Activated naive CD4-positive, alpha-beta T cell treated with anti-CD3 and anti-CD28 coated beads for 36 hours (primary cell): ENCODE data around the gene SRP72. TPM values are rescaled to one million over a fixed set of nuclear protein-coding genes. Genes with fewer than 3 reads are reported as not detected.
"Not testable (repeated sequence)": the region's sequence is repeated elsewhere in the genome, so short reads cannot be mapped to it uniquely, and the experiment has no call there.

ENCODE experiments used
- CTCF ChIA-PET: fragments of 350-600 bp; sonication (Branson Sonifier 250); formaldehyde crosslinking; loops from one replicate; lab custom pipeline; 2021; ENCODE audit warnings: antibody characterized with exemption; lab: Charles Lee
- DNase-seq: peaks from one replicate; pipeline ENCODE4 v3.0.0-alpha.2; 2020
- H3K27ac Mint-ChIP-seq: one replicate; pipeline ENCODE4 v1.8.0; 2021; ENCODE audit warnings: mild to moderate bottlenecking, mixed read lengths
- H3K27me3 Mint-ChIP-seq: one replicate; pipeline ENCODE4 v1.8.0; 2021; ENCODE audit warnings: low read depth, mixed read lengths
- H3K36me3 Mint-ChIP-seq: one replicate; pipeline ENCODE4 v1.8.0; 2021; ENCODE audit warnings: low read depth, mixed read lengths
- H3K4me1 Mint-ChIP-seq: one replicate; pipeline ENCODE4 v1.8.0; 2021; ENCODE audit warnings: low read depth, mixed read lengths
- H3K4me3 Mint-ChIP-seq: one replicate; pipeline ENCODE4 v1.8.0; 2021; ENCODE audit warnings: mild to moderate bottlenecking, moderate library complexity, mixed read lengths
- H3K9me3 Mint-ChIP-seq: one replicate; pipeline ENCODE4 v1.8.0; 2021; ENCODE audit warnings: mixed read lengths
- intact Hi-C: fragments of 100-400 bp; cut with micrococcal nuclease; formaldehyde crosslinking; loops from one replicate; pipeline ENCODE4 v1.15.1; 2023
- total RNA-seq, 2 experiments: library from RNA; stranded (reverse); gene quantifications; one replicate each; pipeline ENCODE4 v1.2.3, GENCODE V29; 2021

SRP72 gene
- total RNA-seq, 2 experiments from 2014 or later: 200 to 212 TPM

DNA sequence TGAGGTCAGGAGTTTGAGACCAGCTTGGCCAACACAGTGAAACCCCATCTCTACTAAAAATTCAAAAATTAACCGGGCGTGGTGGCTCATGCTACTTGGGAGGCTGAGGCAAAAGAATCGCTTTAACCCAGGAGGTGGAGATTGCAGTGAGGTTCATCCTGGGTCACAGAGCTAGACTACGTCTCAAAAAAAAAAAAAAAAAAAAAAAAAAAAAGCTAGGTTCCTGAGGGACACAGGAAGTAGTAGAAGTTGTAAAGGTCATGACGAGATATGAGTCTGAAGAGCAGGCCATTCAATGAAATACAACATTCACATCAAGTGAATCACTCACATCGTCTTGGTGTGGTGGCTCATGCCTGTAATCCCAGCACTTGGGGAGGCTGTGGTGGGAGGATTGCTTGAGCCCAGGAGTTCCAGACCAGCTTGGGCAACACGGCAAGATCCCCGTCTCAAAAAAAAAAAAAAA is 1.1 kb upstream of the SRP72 start:
- DNase-seq: peak; percentile 30
- H3K9me3 Mint-ChIP-seq, H3K27me3 Mint-ChIP-seq: not testable (repeated sequence)
- Mint-ChIP-seq H3K27ac (peak overlapping the region; percentile 97), H3K4me1 (peaks cover 36% of the 10 kb centered on the region), H3K4me3 (peak overlapping the region; percentile 100), H3K36me3 (peaks cover 36% of the 10 kb centered on the region)
- CTCF ChIA-PET: interaction anchor here (0.6 to 1.0 kb wide), 2 partner anchors 17 to 79 kb away, joined by 3 read pairs; partner anchors contain the start of gene AASDH
- intact Hi-C loops: loop anchor here (1.0 to 10.0 kb wide), 5 partner anchors 38 to 519 kb away; partner anchors contain the start of genes ARL9, CEP135 and POLR2B

DNA sequence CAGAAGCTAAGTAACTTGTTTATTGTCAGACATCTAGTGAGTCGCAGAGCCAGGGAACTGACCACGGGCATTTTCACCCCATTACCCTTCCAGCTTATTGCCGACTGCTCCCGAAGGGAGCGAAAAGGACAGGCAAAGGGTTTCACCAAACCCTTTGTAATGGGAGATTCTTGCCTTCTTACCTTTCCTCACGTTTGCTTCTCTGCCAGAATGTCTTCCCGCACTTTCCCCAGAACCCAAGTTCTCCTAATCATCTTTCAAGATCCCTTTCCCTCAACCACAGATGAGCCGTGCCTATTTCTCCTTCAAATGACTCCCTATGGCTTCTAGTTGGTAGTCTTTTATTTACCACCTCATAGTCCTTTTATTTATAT is 520 bp upstream of the SRP72 start:
- intact Hi-C loops: loop anchor here (1.0 to 10.0 kb wide), 9 partner anchors 32 to 520 kb away; partner anchors contain the start of genes AASDH, ARL9, CEP135 and POLR2B
- no peaks in the 10 kb centered on the region for H3K9me3 Mint-ChIP-seq
- CTCF ChIA-PET: interaction anchor here (0.6 kb wide), 1 partner anchor 17 kb away, joined by 3 read pairs; no protein-coding TSS in a partner anchor
- peak overlapping the region; percentile 100 for H3K4me3 Mint-ChIP-seq
- H3K27me3 Mint-ChIP-seq: no peaks in the 10 kb centered on the region
- peaks cover 40% of the 10 kb centered on the region for H3K36me3 Mint-ChIP-seq
- peak overlapping the region; percentile 97 for H3K27ac Mint-ChIP-seq
- no peak for DNase-seq
- peaks cover 36% of the 10 kb centered on the region for H3K4me1 Mint-ChIP-seq

DNA sequence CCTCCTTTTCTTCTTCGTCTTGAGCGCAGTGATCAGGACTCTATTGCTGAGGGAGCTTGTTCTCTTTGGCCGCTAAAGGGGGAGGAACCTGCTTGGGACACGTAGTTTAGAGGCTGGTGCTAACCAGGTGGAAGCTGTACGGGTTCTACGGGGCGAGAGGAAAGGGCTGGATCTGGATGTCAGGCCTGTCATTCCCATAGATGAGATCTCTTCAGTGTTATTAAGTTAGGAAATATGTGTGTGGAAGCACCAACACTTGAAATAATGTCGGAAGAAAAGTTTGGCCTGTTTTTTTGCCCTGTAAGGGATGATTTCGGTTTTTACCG is 643 bp downstream of the SRP72 start:
- Mint-ChIP-seq H3K9me3 (no peaks in the 10 kb centered on the region), H3K4me1 (peaks cover 33% of the 10 kb centered on the region), H3K27me3 (no peaks in the 10 kb centered on the region), H3K36me3 (peaks cover 39% of the 10 kb centered on the region), H3K4me3 (peak overlapping the region; percentile 100), H3K27ac (peak overlapping the region; percentile 97)
- peak; percentile 47 for DNase-seq
- intact Hi-C loops: loop anchor here (5.0 to 10.0 kb wide), 2 partner anchors 187 to 521 kb away; partner anchors contain the start of gene CEP135
- CTCF ChIA-PET: interaction anchor here (0.9 to 1.7 kb wide), 2 partner anchors 31 to 33 kb away, joined by 3 to 6 read pairs; partner anchors contain the start of gene PAICS

DNA sequence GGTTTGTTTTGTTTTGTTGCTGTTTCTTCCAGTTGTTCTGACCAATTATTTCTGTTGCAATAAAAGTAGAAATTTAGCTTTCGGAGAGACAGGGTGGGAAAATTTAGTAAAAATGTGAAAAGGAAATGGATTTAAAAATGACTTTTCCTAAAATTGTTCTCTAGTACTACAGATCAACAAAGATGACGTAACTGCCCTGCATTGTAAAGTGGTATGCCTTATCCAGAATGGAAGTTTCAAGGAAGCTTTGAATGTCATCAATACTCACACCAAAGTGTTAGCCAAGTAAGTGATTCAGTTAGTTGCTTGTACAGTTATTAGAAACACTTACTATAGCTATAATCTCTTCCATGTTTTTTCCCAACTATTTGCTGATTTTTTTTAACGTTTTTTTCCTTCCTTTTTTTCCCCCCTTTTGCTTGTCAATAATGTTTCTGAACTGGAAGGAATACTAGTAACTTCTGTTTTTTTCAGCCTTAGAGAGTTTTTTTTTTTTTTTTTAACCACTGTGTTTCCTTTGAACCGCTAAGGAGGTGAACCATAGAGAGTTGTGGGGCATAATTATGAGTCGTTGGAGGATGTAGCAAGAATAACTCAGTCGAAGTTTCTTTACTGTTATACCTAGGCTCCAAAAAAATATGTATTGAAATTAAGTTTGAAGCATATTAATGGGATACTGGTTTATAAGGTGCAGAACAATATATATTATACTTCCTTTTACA is 2.2 kb downstream of the SRP72 start:
- CTCF ChIA-PET: interaction anchor here (1.7 kb wide), 1 partner anchor 33 kb away, joined by 6 read pairs; the partner anchor contains the start of gene PAICS
- peak overlapping the region; percentile 25 for H3K4me3 Mint-ChIP-seq
- H3K9me3 Mint-ChIP-seq: no peaks in the 10 kb centered on the region
- DNase-seq: no peak
- H3K27ac Mint-ChIP-seq: no peak overlapping the region
- no peaks in the 10 kb centered on the region for H3K27me3 Mint-ChIP-seq
- peaks cover 26% of the 10 kb centered on the region for H3K4me1 Mint-ChIP-seq
- intact Hi-C loops: loop anchor here (5.0 to 10.0 kb wide), 2 partner anchors 185 to 522 kb away; partner anchors contain the start of gene CEP135
- H3K36me3 Mint-ChIP-seq: peaks cover 47% of the 10 kb centered on the region

DNA sequence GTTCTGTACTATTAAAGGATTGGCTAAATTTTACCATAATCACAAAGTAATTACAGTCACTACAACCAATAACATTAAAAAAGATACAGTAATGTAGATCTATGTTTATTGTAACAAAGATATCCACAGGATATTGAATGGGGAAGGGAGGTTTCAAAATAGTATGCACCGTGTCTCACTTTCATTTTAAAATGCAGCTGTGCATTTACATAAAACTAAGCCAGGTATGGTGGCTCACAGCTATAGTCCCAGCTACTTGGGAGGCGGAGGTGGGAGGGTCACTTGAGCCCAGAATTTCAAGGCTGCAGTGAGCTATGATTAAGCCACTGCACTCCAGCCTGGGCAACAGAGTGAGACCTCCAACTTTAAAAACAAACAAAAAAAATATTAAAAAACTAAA is 8.5 kb downstream of the SRP72 start:
- Mint-ChIP-seq H3K27me3 (no peaks in the 10 kb centered on the region), H3K4me3 (no peak overlapping the region), H3K9me3 (no peaks in the 10 kb centered on the region), H3K36me3 (peaks cover 51% of the 10 kb centered on the region), H3K4me1 (no peaks in the 10 kb centered on the region), H3K27ac (no peak overlapping the region)
- CTCF ChIA-PET: interaction anchor here (1.2 kb wide), 1 partner anchor 11 kb away, joined by 3 read pairs; no protein-coding TSS in a partner anchor
- intact Hi-C loops: no loop called here
- no peak for DNase-seq

DNA sequence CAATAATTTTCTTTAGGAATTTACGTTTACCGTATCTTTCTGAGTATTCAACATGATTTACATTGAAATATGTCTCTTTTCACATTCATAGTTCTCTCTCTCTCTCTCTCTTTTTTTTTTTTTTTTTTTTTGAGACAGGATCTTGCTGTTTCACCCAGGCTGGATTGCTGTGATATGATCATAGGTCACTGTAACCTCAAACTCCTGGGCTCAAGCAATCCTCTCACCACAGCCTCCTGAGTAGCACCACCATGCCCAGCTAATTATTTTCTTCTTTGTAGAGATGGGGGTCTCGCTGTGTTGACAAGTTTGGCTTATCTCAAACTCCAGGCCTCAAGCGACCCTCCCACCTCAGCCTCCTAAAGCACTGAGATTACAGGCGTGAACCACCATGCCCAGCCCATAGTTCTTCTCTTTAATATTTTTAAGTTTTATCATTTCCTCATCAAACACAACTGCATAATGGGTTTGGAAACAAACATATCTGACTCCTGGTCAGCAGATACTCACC is 9.8 kb downstream of the SRP72 start:
- Mint-ChIP-seq H3K27ac (no peak overlapping the region), H3K9me3 (no peaks in the 10 kb centered on the region), H3K4me1 (no peaks in the 10 kb centered on the region), H3K36me3 (peaks cover 44% of the 10 kb centered on the region), H3K27me3 (no peaks in the 10 kb centered on the region), H3K4me3 (no peak overlapping the region)
- intact Hi-C loops: no loop called here
- no peak for DNase-seq
- CTCF ChIA-PET: no interaction called here

DNA sequence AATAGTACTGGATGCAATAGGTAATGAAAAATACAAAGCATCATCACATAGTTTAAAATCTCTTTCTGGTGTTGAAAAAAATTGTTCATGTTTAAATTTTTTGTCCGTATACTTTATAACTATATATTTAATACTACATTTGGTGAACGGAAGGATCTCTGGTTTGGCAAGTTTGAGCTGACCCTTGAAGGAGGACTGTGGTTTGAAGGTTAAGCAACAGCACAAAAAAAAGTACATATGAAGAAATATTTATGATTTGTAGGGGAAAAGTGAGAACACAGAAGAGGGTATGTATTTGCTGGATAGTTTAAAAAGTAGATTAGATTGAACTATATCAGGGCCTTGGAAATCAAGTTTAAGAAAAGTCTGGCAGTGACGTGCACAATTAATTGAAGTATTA is 13.3 kb downstream of the SRP72 start:
- H3K4me1 Mint-ChIP-seq: no peaks in the 10 kb centered on the region
- no peak for DNase-seq
- H3K27me3 Mint-ChIP-seq: no peaks in the 10 kb centered on the region
- intact Hi-C loops: no loop called here
- H3K36me3 Mint-ChIP-seq: peaks cover 34% of the 10 kb centered on the region
- H3K9me3 Mint-ChIP-seq: no peaks in the 10 kb centered on the region
- H3K27ac Mint-ChIP-seq: no peak overlapping the region
- H3K4me3 Mint-ChIP-seq: no peak overlapping the region
- CTCF ChIA-PET: interaction anchor here (0.7 kb wide), 1 partner anchor 9 kb away, joined by 3 read pairs; no protein-coding TSS in a partner anchor

DNA sequence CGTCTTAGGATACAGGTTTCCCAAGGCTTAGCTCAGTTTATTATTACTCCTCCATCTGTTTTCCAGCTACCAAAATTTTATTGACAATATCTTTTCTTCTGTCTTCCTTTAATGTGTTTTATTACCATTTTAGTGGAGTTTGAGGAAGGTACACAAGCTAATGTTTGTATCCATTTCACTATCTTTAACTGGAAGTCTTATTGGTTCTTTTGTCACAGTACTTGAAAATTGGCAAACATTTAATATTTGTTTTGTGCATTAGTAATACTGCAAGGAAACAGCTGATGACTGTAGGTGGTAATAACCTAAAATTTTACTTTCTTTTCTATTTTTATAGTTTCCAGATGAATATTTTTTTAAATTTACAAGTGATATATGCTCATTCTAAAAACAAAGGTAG is 28.8 kb downstream of the SRP72 start:
- no peaks in the 10 kb centered on the region for H3K4me1 Mint-ChIP-seq
- CTCF ChIA-PET: interaction anchor here (1.3 kb wide), 1 partner anchor 9 kb away, joined by 3 read pairs; no protein-coding TSS in a partner anchor
- no peaks in the 10 kb centered on the region for H3K27me3 Mint-ChIP-seq
- intact Hi-C loops: no loop called here
- H3K4me3 Mint-ChIP-seq: no peak overlapping the region
- H3K36me3 Mint-ChIP-seq: peaks cover 42% of the 10 kb centered on the region
- H3K9me3 Mint-ChIP-seq: no peaks in the 10 kb centered on the region
- H3K27ac Mint-ChIP-seq: no peak overlapping the region
- DNase-seq: no peak

DNA sequence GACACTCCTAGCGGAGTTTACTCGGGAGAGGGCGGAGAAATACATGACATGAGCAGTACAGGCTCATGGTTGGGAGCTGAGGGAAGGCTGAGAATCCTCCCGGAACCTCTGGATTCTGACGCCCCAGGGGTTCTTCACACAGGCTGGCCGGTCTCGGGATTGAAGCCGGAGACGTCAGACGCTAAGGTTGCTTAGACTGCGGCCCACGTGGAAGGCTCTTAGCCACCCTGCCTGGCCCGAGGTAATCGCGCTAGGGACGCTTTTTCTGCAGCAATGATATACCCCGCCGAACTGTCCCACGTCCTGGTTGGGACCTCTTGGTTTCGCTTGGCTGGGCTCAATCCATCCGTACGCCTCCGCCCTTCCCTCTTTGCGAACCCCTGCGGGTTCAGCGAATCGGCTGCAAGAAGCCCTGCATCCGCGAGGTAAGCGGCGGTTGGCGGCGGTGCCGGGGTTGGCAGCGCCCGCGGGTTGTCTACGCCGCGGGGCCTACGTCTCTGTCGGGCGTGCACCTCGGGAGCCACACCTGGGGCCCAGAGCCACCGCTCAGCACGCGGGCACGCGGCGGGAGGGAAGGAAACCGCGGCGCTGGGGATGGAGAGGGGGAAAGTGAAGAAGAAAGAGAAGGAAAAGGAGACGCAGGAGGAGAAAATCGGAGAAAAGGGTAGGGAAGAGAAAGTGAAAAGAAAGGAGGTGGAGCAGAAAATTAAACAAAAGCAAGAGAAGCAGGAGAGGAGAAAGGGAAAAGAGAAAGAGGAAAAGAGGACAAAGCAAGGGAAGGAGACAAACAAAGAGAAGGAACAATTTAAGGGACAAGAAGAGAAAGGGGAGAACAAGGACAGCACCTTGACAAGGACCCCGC is 38.1 kb downstream of the SRP72 start, which contains the start of gene ARL9:
Gene ARL9, plus strand, starts transcription at position 523 of the 862 bp plus-strand sequence. Its CDS starts 72 bp downstream, at position 595.
- Mint-ChIP-seq H3K27me3 (peaks cover 8% of the 10 kb centered on the region), H3K9me3 (no peaks in the 10 kb centered on the region), H3K36me3 (peaks cover 12% of the 10 kb centered on the region), H3K27ac (no peak within 1 kb of the TSS), H3K4me3 (peak within 1 kb of the TSS; percentile 86), H3K4me1 (peaks cover 19% of the 10 kb centered on the region)
- CTCF ChIA-PET: interaction anchor here (1.0 kb wide), 1 partner anchor 16 kb away, joined by 3 read pairs; no protein-coding TSS in a partner anchor
- peak; percentile 65 for DNase-seq
- intact Hi-C loops: loop anchor here (1.0 to 2.0 kb wide), 2 partner anchors 25 to 39 kb away; partner anchors contain the start of gene SRP72

DNA sequence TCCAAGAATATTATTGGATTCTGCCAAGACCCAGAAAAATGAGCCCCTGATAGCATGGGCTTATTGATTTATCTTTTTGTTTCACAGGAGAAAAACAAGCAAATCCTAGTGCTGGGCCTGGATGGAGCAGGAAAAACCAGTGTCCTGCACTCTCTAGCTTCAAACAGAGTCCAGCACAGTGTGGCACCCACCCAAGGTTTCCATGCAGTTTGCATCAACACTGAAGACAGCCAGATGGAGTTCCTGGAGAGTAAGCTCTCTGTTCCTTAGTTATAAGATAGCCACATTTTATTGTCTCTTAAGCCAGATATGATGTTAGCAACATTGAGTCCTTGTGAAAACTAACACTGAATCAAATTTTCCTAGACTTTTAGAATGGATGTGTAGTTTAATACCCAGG is 43.7 kb downstream of the SRP72 start:
- no peak overlapping the region for H3K27ac Mint-ChIP-seq
- H3K4me1 Mint-ChIP-seq: peaks cover 7% of the 10 kb centered on the region
- DNase-seq: no peak
- intact Hi-C loops: no loop called here
- peaks cover 8% of the 10 kb centered on the region for H3K27me3 Mint-ChIP-seq
- CTCF ChIA-PET: interaction anchor here (0.6 to 0.7 kb wide), 2 partner anchors 88 to 132 kb away, joined by 3 read pairs; no protein-coding TSS in a partner anchor
- H3K9me3 Mint-ChIP-seq: no peaks in the 10 kb centered on the region
- no peaks in the 10 kb centered on the region for H3K36me3 Mint-ChIP-seq
- no peak overlapping the region for H3K4me3 Mint-ChIP-seq

DNA sequence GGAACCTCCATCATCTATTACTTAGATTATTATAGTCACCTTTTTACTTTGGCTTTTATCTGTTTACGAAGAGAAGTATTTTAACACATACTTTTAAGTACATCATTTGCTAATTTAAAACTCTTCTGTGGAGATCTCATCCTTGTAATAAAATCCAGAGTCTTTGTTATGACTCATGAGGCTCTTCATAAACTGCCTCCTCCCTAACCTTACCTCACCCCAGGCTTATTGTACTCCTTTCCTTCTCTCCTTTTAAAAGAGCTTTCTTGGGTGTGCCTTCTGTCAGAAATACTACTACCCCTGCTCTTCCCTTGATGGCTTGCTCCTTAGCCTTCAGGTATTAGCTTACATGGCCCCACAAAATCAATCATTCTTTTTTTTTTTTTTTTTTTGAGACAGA is 44.7 kb downstream of the SRP72 start:
- Mint-ChIP-seq H3K9me3 (no peaks in the 10 kb centered on the region), H3K4me3 (no peak overlapping the region), H3K4me1 (no peaks in the 10 kb centered on the region), H3K27me3 (peaks cover 3% of the 10 kb centered on the region), H3K27ac (no peak overlapping the region), H3K36me3 (no peaks in the 10 kb centered on the region)
- intact Hi-C loops: no loop called here
- no peak for DNase-seq
- CTCF ChIA-PET: interaction anchor here (0.7 kb wide), 1 partner anchor 53 kb away, joined by 3 read pairs; no protein-coding TSS in a partner anchor
